Natural killer cell (primary cell): ENCODE measurements around the gene CASD1. TPM values are rescaled to one million over a fixed set of nuclear protein-coding genes. Genes with fewer than 3 reads are reported as not detected.
A peak's percentile ranks its signal among the peaks of the same experiment; 100 is the strongest.

Source experiments
- ATAC-seq, 3 donors: fragments of 150-1000 bp in 2 of 3; fragments of 200-7000 bp in 1 of 3; cut with Tn5 transposase; 1 replicate in 1 of 3; 2 replicates in 2 of 3; pipeline ENCODE4 v1.10.0; 2021; ENCODE audit warnings: mild to moderate bottlenecking in 2 of 3, moderate library complexity in 2 of 3
- DNase-seq, 2 donors: peaks; one replicate each; pipeline versions ENCODE4 v3.0.0 to v3.0.0-alpha.2; 2013 to 2021; ENCODE audit warnings: mixed read lengths in 1 of 2
- H3K27ac ChIP-seq: one replicate; pipeline ENCODE4 v1.5.1; 2013; ENCODE audit warnings: mild to moderate bottlenecking, low read length
- H3K27me3 ChIP-seq: one replicate; pipeline ENCODE4 v1.6.1; 2013; ENCODE audit warnings: low read length; ENCODE audit not compliant: control insufficient read depth, insufficient read depth
- H3K36me3 ChIP-seq: one replicate; pipeline ENCODE4 v1.6.1; 2013; ENCODE audit warnings: low read length; ENCODE audit not compliant: control insufficient read depth, insufficient read depth
- H3K4me1 ChIP-seq: one replicate; pipeline ENCODE4 v1.6.1; 2013; ENCODE audit warnings: low read length; ENCODE audit not compliant: control insufficient read depth, insufficient read depth
- H3K4me3 ChIP-seq: one replicate; pipeline ENCODE4 v1.5.1; 2013; ENCODE audit warnings: low read length
- H3K9me3 ChIP-seq: one replicate; pipeline ENCODE4 v1.6.1; 2013; ENCODE audit warnings: low read length; ENCODE audit not compliant: control insufficient read depth, insufficient read depth
- H3K27ac Mint-ChIP-seq, 2 donors: one replicate each; pipeline ENCODE4 v1.8.0; 2022; ENCODE audit warnings: mild to moderate bottlenecking in 2 of 2, mixed read lengths in 2 of 2, moderate library complexity in 1 of 2
- H3K27me3 Mint-ChIP-seq, 2 donors: one replicate each; pipeline ENCODE4 v1.8.0; 2022; ENCODE audit warnings: low read depth in 2 of 2, mixed read lengths in 2 of 2
- H3K36me3 Mint-ChIP-seq: one replicate; pipeline ENCODE4 v1.8.0; 2022; ENCODE audit warnings: mixed read lengths
- H3K4me1 Mint-ChIP-seq, 2 donors: one replicate each; pipeline ENCODE4 v1.8.0; 2022; ENCODE audit warnings: mixed read lengths in 2 of 2
- H3K4me3 Mint-ChIP-seq: one replicate; pipeline ENCODE4 v1.8.0; 2022; ENCODE audit warnings: mild to moderate bottlenecking, moderate library complexity, mixed read lengths
- H3K9me3 Mint-ChIP-seq, 2 donors: one replicate each; pipeline ENCODE4 v1.8.0; 2022; ENCODE audit warnings: mixed read lengths in 2 of 2
- WGBS: methylation state at CpG from one replicate; pipeline ENCODE4 v1.1.7; 2013; ENCODE audit warnings: missing lambda C conversion rate; ENCODE audit not compliant: insufficient coverage; 5-methylcytosine and 5-hydroxymethylcytosine counted together
- intact Hi-C: fragments of 100-400 bp; cut with micrococcal nuclease; formaldehyde crosslinking; loops from one replicate; pipeline ENCODE4 v1.14.2; 2022
- total RNA-seq, 4 donors: library from RNA; stranded (reverse); fragments of 120-200 nt in 1 of 4; gene quantifications; one replicate each; pipeline versions ENCODE4 v1.2.3 to v1.2.4, GENCODE V29; 2013 to 2022
- TF ChIP-seq, protein P1 (sequence below): fragments of 200-600 bp; IDR thresholded peaks from one replicate; pipeline ENCODE4 v1.8.0; 2022; ENCODE audit warnings: antibody characterized with exemption

Gene CASD1
- total RNA-seq, 3 donors from 2014 or later (not counting 1 experiment from before 2014, with no cell fraction given) = 23.7 to 32.1 (median 26.0) TPM

GRCh38 chr7:94481279-94481678 is 28.3 kb upstream of the CASD1 start:
- H3K4me3 Mint-ChIP-seq = no peak overlapping the region
- WGBS = 100% methylated on average over 3 of the region's 3 CpGs
- DNase-seq = no peak

DNA sequence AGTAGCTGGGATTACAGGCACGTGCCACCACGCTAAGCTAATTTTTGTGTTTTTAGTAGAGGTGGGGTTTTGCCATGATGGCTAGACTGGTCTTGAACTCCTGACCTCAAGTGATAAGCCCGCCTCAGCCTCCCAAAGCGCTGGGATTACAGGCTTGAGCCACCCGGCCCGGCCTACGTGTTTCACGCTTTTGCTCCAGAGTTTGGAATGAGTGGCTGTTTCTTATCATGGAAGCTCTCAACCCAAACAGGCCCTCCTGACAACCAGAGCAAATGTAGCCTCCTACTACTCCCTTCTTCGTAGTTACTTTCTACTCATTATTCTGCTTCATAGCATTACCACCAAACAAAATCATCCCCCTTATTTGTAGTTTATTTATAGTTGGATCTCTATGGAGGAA is 26.8 kb upstream of the CASD1 start:
- Mint-ChIP-seq H3K27ac (no peak overlapping the region), H3K9me3 (no peaks in the 10 kb centered on the region), H3K4me3 (no peak overlapping the region), H3K27me3 (peaks cover 21 to 46% of the 10 kb centered on the region in 2 donors), H3K4me1 (no peaks in the 10 kb centered on the region), H3K36me3 (no peaks in the 10 kb centered on the region)
- Histone ChIP-seq H3K27me3 (peaks cover 2% of the 10 kb centered on the region), H3K4me3 (no peak overlapping the region), H3K9me3 (no peaks in the 10 kb centered on the region), H3K36me3 (no peaks in the 10 kb centered on the region), H3K4me1 (no peaks in the 10 kb centered on the region), H3K27ac (no peak overlapping the region)
- ATAC-seq (no peak), DNase-seq (no peak)
- intact Hi-C loops = no loop called here
- 96% methylated on average over 9 of the region's 9 CpGs for WGBS
- TF ChIP-seq, protein P1, sequence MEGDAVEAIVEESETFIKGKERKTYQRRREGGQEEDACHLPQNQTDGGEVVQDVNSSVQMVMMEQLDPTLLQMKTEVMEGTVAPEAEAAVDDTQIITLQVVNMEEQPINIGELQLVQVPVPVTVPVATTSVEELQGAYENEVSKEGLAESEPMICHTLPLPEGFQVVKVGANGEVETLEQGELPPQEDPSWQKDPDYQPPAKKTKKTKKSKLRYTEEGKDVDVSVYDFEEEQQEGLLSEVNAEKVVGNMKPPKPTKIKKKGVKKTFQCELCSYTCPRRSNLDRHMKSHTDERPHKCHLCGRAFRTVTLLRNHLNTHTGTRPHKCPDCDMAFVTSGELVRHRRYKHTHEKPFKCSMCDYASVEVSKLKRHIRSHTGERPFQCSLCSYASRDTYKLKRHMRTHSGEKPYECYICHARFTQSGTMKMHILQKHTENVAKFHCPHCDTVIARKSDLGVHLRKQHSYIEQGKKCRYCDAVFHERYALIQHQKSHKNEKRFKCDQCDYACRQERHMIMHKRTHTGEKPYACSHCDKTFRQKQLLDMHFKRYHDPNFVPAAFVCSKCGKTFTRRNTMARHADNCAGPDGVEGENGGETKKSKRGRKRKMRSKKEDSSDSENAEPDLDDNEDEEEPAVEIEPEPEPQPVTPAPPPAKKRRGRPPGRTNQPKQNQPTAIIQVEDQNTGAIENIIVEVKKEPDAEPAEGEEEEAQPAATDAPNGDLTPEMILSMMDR = no peak

More at GRCh38 chr7:94481279-94481678, 28.3 kb upstream of the CASD1 start:
- no peak overlapping the region for H3K27ac Mint-ChIP-seq
- Histone ChIP-seq H3K4me1 (no peaks in the 10 kb centered on the region), H3K36me3 (no peaks in the 10 kb centered on the region), H3K27ac (no peak overlapping the region), H3K4me3 (no peak overlapping the region), H3K27me3 (peaks cover 2% of the 10 kb centered on the region), H3K9me3 (no peaks in the 10 kb centered on the region)
- no peak for ATAC-seq
- TF ChIP-seq, protein P1 = no peak
- no peaks in the 10 kb centered on the region for H3K4me1 Mint-ChIP-seq
- no peaks in the 10 kb centered on the region for H3K36me3 Mint-ChIP-seq
- intact Hi-C loops = no loop called here
- no peaks in the 10 kb centered on the region for H3K9me3 Mint-ChIP-seq
- H3K27me3 Mint-ChIP-seq = peaks cover 21 to 46% of the 10 kb centered on the region in 2 donors

GRCh38 chr7:94483843-94484242 is 25.8 kb upstream of the CASD1 start:
- no peak overlapping the region for H3K4me3 ChIP-seq
- no peaks in the 10 kb centered on the region for H3K9me3 ChIP-seq
- H3K4me1 Mint-ChIP-seq = no peaks in the 10 kb centered on the region
- H3K4me1 ChIP-seq = no peaks in the 10 kb centered on the region
- intact Hi-C loops = no loop called here
- TF ChIP-seq, protein P1 = no peak
- H3K27me3 ChIP-seq = peaks cover 5% of the 10 kb centered on the region
- H3K27ac Mint-ChIP-seq = no peak overlapping the region
- H3K4me3 Mint-ChIP-seq = no peak overlapping the region
- no peak overlapping the region for H3K27ac ChIP-seq
- no peaks in the 10 kb centered on the region for H3K9me3 Mint-ChIP-seq
- WGBS = 94% methylated on average over 2 of the region's 2 CpGs
- ATAC-seq = no peak
- no peaks in the 10 kb centered on the region for H3K36me3 Mint-ChIP-seq
- H3K27me3 Mint-ChIP-seq = peaks cover 25 to 48% of the 10 kb centered on the region in 2 donors
- no peak for DNase-seq
- no peaks in the 10 kb centered on the region for H3K36me3 ChIP-seq

DNA sequence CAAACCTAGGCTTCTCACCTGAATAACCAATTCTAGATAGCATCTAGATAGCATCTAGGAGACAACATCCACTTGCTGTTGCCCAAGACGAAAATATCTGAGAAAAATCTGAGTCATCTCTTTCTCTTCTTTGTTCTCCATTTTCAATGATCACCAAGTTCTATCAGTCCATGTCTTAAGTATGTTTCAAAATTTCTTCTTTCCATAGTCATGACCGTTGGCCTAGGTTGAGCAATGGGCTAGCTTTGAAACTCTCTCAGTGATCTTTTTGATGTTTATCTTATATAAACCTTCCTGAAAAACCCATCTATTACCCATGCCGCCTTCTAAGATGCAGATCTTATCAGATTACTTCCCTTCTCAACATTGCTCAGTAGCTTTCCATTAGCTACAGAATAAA is 23.4 kb upstream of the CASD1 start:
- Mint-ChIP-seq H3K9me3 (no peaks in the 10 kb centered on the region), H3K27me3 (peaks cover 27 to 56% of the 10 kb centered on the region in 2 donors), H3K4me1 (no peaks in the 10 kb centered on the region), H3K36me3 (no peaks in the 10 kb centered on the region), H3K4me3 (no peak overlapping the region), H3K27ac (no peak overlapping the region)
- Histone ChIP-seq H3K36me3 (no peaks in the 10 kb centered on the region), H3K27me3 (peaks cover 3% of the 10 kb centered on the region), H3K4me1 (no peaks in the 10 kb centered on the region), H3K9me3 (no peaks in the 10 kb centered on the region), H3K27ac (no peak overlapping the region), H3K4me3 (no peak overlapping the region)
- TF ChIP-seq, protein P1 = no peak
- peak in 1 of 3 donors; percentile 44 for ATAC-seq
- 78% methylated on average over 3 of the region's 3 CpGs for WGBS
- no peak for DNase-seq
- intact Hi-C loops = no loop called here
